Measurements from ENCODE around the gene SPEM2.

The SPEM2 gene

DNA sequence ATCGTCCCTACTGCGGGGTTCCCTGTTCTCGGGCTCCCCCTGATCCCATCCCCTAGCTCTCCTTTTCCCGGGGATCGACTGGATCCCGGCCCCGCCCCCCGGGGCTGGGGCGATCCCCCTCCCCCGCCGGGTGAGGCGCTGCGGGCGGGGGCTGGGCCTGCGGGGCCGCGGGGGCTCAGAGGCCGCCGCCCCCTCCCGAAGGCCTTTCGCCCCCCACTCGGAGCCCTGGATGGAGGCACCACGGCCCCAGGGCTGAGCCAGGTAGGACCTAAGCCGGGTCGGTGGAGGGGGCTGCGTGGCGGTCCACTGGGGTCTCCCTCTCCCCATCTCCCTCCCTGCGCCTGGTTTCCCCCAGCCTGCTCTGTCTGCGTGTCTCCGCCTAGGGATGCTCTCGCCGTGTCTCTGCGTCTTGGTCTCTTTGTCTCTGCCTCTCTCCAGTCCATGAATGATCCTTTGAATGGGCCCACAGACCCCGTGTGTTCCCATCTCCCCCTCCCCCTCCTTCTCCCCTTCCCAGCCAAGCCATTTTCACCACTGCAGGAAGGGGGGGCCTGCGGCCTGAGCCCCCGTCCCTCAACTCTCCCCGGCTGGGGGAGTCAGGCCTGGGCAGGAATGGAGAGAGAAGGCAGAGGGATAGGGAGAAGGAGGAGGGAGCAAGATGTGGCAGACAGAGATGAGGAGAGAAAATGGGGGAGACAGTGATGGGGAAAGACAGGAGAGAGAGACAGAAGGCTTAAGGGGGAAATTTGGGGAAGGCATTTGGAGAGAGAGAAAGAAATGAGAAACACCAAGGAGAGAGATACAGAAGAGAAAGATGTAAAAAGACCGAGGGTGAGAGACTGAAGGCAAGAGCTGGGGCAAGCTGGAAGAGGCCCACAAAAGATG is 19.8 kb upstream of the SPEM2 start:
- H3K27ac ChIP-seq = peak overlapping the region; percentile 86
- no peak for TF ChIP-seq ZFX (IDR thresholded peaks at IDR 0.05)
- TF ChIP-seq, protein P1, sequence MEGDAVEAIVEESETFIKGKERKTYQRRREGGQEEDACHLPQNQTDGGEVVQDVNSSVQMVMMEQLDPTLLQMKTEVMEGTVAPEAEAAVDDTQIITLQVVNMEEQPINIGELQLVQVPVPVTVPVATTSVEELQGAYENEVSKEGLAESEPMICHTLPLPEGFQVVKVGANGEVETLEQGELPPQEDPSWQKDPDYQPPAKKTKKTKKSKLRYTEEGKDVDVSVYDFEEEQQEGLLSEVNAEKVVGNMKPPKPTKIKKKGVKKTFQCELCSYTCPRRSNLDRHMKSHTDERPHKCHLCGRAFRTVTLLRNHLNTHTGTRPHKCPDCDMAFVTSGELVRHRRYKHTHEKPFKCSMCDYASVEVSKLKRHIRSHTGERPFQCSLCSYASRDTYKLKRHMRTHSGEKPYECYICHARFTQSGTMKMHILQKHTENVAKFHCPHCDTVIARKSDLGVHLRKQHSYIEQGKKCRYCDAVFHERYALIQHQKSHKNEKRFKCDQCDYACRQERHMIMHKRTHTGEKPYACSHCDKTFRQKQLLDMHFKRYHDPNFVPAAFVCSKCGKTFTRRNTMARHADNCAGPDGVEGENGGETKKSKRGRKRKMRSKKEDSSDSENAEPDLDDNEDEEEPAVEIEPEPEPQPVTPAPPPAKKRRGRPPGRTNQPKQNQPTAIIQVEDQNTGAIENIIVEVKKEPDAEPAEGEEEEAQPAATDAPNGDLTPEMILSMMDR (conservative IDR thresholded peaks at IDR 0.05) = no peak

GRCh38 chr17:7406235-7406825 is 19.1 kb upstream of the SPEM2 start:
- no peak overlapping the region for H3K27ac ChIP-seq
- TF ChIP-seq, protein P1 (conservative IDR thresholded peaks at IDR 0.05) = no peak
- TF ChIP-seq ZFX (IDR thresholded peaks at IDR 0.05) = no peak

DNA sequence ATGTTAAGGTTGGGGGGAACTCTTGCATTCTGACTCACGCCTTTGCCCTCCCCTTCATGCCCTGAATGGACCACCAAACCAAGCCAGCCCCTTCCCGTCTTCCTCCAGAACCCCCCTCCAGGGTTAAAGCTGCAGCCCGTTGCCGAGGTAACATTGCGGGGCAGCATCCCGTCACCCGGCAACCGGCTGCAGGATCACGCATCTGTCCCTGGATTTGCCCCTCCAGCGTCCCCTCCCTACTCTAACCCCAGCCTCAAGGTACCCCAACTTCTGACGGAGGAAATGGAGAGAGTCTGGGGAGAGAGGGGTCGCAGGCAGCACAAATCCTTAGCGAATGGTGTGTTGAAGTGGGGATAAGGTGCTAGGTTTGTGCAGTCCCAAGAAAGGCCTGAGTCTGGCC is 18.3 kb upstream of the SPEM2 start:
- TF ChIP-seq, protein P1 (conservative IDR thresholded peaks at IDR 0.05) = no peak
- TF ChIP-seq ZFX (IDR thresholded peaks at IDR 0.05) = no peak
- no peak overlapping the region for H3K27ac ChIP-seq

GRCh38 chr17:7407485-7408251 is 17.7 kb upstream of the SPEM2 start, which contains the start of gene NLGN2:
NLGN2 (plus strand) TSS chr17:7407845; CDS start chr17:7408256, 411 bp downstream.
- no peak within 1 kb of the TSS for H3K27ac ChIP-seq
- TF ChIP-seq, protein P1 (conservative IDR thresholded peaks at IDR 0.05) = no peak
- TF ChIP-seq ZFX (IDR thresholded peaks at IDR 0.05) = no peak

- no peak for TF ChIP-seq ZFX (IDR thresholded peaks at IDR 0.05)
- TF ChIP-seq, protein P1 (conservative IDR thresholded peaks at IDR 0.05) = no peak
- H3K27ac ChIP-seq = no peak overlapping the region
These were observed 17.1 kb upstream of the SPEM2 start for GRCh38 chr17:7408252-7408727.

- TF ChIP-seq, protein P1 (conservative IDR thresholded peaks at IDR 0.05) = no peak
- no peak for TF ChIP-seq ZFX (IDR thresholded peaks at IDR 0.05)
These were observed 16.6 kb upstream of the SPEM2 start for GRCh38 chr17:7408863-7409262.

More at GRCh38 chr17:7408863-7409262, 16.6 kb upstream of the SPEM2 start:
- no peak overlapping the region for H3K27ac ChIP-seq

All from C4-2B (cell line).